Fibroblast of villous mesenchyme (primary cell): ENCODE results near the gene MAP3K5. TPM values are rescaled to one million over a fixed set of nuclear protein-coding genes. Genes with fewer than 3 reads are reported as not detected.

Experiments
- DNase-seq: peaks from one replicate; pipeline ENCODE4 v3.0.0-alpha.2; 2010; ENCODE audit warnings: low read depth
- H3K4me3 ChIP-seq: 2 replicates; pipeline ENCODE4 v1.5.1; 2011; ENCODE audit warnings: low read depth, mild to moderate bottlenecking, low read length
- CTCF ChIP-seq: IDR thresholded peaks from 2 replicates; pipeline ENCODE4 v1.5.1; 2012; ENCODE audit warnings: low read depth, mild to moderate bottlenecking, low read length; ENCODE audit not compliant: insufficient read depth
- total RNA-seq: library from RNA; depleted of rRNA; stranded (reverse); fragments of >200 nt; gene quantifications from 2 replicates; pipeline ENCODE4 v1.2.3, GENCODE V29; 2012

Gene MAP3K5
- total RNA-seq, 1 donor: 84.6 TPM

- no peak overlapping the region for H3K4me3 ChIP-seq
- no peak for TF ChIP-seq CTCF
- DNase-seq: no peak
Measured at GRCh38 chr6:136527831-136528230, 264.4 kb downstream of the MAP3K5 start.

GRCh38 chr6:136526937-136527336 lies 265.3 kb downstream of the MAP3K5 start:
- H3K4me3 ChIP-seq: no peak overlapping the region
- no peak for DNase-seq
- no peak for TF ChIP-seq CTCF

DNA sequence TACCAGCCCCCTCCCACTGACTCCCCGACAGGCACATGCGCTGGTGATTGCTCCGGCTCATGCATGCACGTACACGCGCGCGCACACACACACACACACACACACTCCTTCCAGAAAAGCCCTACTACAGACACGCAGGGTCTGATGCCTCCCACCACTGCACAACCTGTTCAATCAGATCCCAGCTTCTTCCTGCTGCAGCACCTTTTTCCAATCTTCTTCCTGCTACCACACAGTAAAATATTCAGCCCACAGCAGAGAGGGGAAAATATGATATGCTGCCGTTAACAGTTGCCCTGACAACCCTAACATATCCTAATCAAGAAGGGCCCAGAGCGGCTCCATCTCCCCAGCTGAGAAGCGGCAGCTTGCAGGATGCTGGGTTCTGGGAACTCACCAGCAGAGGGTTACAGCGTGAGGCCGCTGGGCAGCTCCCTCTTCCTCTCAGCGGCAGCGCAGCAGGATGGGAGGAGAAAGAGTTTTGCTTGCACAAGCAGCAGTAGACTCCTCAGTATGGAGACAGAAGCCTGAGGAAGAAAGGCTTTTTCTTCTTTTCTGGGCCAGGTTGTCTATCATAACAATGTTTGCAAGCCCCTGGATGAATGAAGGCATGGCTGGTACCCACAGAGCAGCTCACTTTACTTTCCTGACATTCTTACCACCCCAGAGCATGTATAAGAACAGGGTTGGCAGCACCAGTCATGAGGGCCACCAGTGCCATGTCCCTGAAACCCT lies 265.9 kb downstream of the MAP3K5 start:
- peak; percentile 51 for TF ChIP-seq CTCF
- DNase-seq: peak; percentile 54
- H3K4me3 ChIP-seq: no peak overlapping the region

DNA sequence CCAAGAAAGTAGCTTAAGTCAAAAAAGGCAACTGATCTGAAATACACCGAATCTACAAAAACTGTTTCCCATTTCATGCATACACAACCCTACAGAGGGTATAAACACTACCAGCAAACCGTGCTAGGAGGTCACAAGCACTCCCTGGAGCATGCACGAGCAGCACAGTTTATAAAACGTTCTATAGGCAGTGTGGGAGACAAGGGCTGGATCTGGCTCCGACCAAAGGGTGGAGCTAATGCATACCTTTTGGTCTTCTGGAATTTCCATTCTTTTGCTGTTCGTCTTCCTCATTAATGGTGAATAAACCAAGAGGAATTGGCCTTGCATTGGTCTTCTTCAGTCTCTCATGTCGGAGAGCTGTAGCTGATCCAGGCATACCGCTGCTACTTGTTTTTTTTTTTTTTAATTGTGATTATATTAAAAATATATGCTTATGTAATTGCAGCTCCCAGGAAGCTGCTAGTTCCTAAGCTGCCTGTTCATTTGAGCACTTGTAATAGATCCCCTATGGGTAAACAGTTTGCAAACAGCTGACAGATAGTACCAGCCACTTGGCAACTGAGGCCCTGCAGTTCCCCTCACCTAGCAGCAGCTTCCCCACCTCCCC lies 266.6 kb downstream of the MAP3K5 start:
- no peak overlapping the region for H3K4me3 ChIP-seq
- DNase-seq: no peak
- TF ChIP-seq CTCF: no peak

DNA sequence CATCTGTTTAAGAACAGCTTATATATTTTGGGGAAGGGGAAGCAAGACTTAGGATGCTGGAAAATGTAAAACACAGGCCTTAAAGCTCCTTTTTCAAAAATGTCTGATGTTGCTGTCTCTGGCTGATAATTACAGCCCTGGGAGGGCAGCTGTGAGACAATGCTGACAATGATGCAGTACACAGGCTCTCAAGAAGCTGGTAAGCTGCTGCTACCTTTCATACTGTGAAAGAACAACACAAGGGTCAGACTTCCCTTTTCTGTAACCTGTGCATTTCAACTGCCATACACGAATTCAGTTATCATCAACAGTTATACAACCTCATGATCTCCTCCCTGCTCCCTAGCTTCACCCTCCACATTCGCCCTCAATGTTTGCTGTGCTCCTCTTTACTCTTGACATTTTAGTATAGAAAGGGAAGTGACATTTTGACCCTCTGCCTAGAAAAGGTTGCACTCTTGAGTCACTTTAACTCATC lies 267.3 kb downstream of the MAP3K5 start:
- H3K4me3 ChIP-seq: no peak overlapping the region
- no peak for TF ChIP-seq CTCF
- DNase-seq: no peak

- no peak for TF ChIP-seq CTCF
- no peak overlapping the region for H3K4me3 ChIP-seq
- DNase-seq: no peak
Measured at GRCh38 chr6:136524339-136524935, 267.8 kb downstream of the MAP3K5 start.
